ENCODE measurements around the gene TMEM209. TPM values are rescaled to one million over a fixed set of nuclear protein-coding genes. Genes with fewer than 3 reads are reported as not detected.

Gene TMEM209
- 7.8 and 8.9 TPM in 2 replicates for total RNA-seq

GRCh38 chr7:130205084-130205947 lies at the start of gene TMEM209:
TMEM209 (minus strand) TSS chr7:130205406; CDS start chr7:130205375, 31 bp downstream.

GRCh38 chr7:130207642-130208041 lies 2.4 kb upstream of the TMEM209 start, which contains the start of gene SSMEM1:
SSMEM1 (plus strand) TSS chr7:130207860; CDS start chr7:130207911, 51 bp downstream.

Other genes starting within 250 kb of the TMEM209 start
- 11.0 and 13.1 TPM in 2 replicates for gene ZC3HC1, start 154.0 kb downstream of the TMEM209 start, total RNA-seq
- gene KLHDC10, start 134.9 kb downstream of the TMEM209 start, total RNA-seq: 24.8 and 28.0 TPM in 2 replicates
- gene SSMEM1, start 2.5 kb upstream of the TMEM209 start, total RNA-seq: not detected in 2 replicates
- not detected in 2 replicates for gene CPA2, start 61.5 kb upstream of the TMEM209 start, total RNA-seq
- 0.92 and 1.6 TPM in 2 replicates for gene CPA4, start 87.8 kb upstream of the TMEM209 start, total RNA-seq
- gene CPA5, start 139.4 kb upstream of the TMEM209 start, total RNA-seq: not detected in 2 replicates
- not detected in 2 replicates for gene CPA1, start 175.1 kb upstream of the TMEM209 start, total RNA-seq
- 7.0 and 8.0 TPM in 2 replicates for gene CEP41, start 235.6 kb upstream of the TMEM209 start, total RNA-seq